HL-60 (cell line): ENCODE data around the gene LRRC3.

ENCODE experiments used
- DNase-seq, 2 experiments: peaks; one replicate each; pipeline ENCODE4 v3.0.0-alpha.2; 2010 to 2020; ENCODE audit warnings: low read depth in 1 of 2, low spot score in 1 of 2
- H3K27ac ChIP-seq: fragments of 250-450 bp; sonication (Bioruptor Pico); replicated peaks from 2 replicates; pipeline ENCODE4 v1.5.1; 2020; ENCODE audit warnings: mild to moderate bottlenecking, moderate library complexity
- H3K27me3 ChIP-seq: fragments of 250-450 bp; sonication (Bioruptor Pico); 2 replicates; pipeline ENCODE4 v1.5.1; 2021; ENCODE audit warnings: mild to moderate bottlenecking, moderate library complexity; ENCODE audit not compliant: insufficient read depth, poor library complexity, severe bottlenecking
- H3K4me3 ChIP-seq: replicated peaks from 2 replicates; pipeline ENCODE4 v1.5.1; 2011; ENCODE audit warnings: mild to moderate bottlenecking, control low read depth, low read length; ENCODE audit not compliant: insufficient read depth
- CTCF ChIP-seq: IDR thresholded peaks from one replicate; pipeline ENCODE4 v1.5.1; 2011; ENCODE audit warnings: low read length, control low read depth, inconsistent platforms; ENCODE audit not compliant: insufficient read depth
- GABPA ChIP-seq: IDR thresholded peaks from 2 replicates; pipeline ENCODE4 v1.6.1; 2012; ENCODE audit warnings: low read depth
- POLR2AphosphoS5 ChIP-seq: IDR thresholded peaks from 2 replicates; pipeline ENCODE4 v1.6.1; 2012; ENCODE audit warnings: low read depth
- REST ChIP-seq: IDR thresholded peaks from 2 replicates; pipeline ENCODE4 v1.6.1; 2012; ENCODE audit warnings: low read depth; ENCODE audit not compliant: insufficient replicate concordance
- SPI1 ChIP-seq: IDR thresholded peaks from 2 replicates; pipeline ENCODE4 v1.6.1; 2012; ENCODE audit warnings: low read depth, mild to moderate bottlenecking, borderline replicate concordance

LRRC3 gene

GRCh38 chr21:44460441-44460755, 5.1 kb downstream of the LRRC3 start:
- TF ChIP-seq CTCF (no peak), POLR2AphosphoS5 (no peak), GABPA (no peak), REST (no peak), SPI1 (no peak)
- DNase-seq = no peak
- no peaks in the 10 kb centered on the region for H3K27me3 ChIP-seq

GRCh38 chr21:44461005-44461404, 5.7 kb downstream of the LRRC3 start:
- DNase-seq = no peak
- Histone ChIP-seq H3K27ac (no peak overlapping the region), H3K27me3 (no peaks in the 10 kb centered on the region), H3K4me3 (no peak overlapping the region)
- TF ChIP-seq POLR2AphosphoS5 (no peak), REST (no peak), SPI1 (no peak), GABPA (no peak), CTCF (no peak)

More at GRCh38 chr21:44460441-44460755, 5.1 kb downstream of the LRRC3 start:
- Histone ChIP-seq H3K27ac (no peak overlapping the region), H3K4me3 (no peak overlapping the region)

- H3K27ac ChIP-seq = no peak overlapping the region
- TF ChIP-seq GABPA (no peak), SPI1 (no peak), REST (no peak), POLR2AphosphoS5 (no peak), CTCF (no peak)
- DNase-seq = no peak
- H3K27me3 ChIP-seq = no peaks in the 10 kb centered on the region
- H3K4me3 ChIP-seq = no peak overlapping the region
These were observed 6.2 kb downstream of the LRRC3 start for GRCh38 chr21:44461464-44462001.
